HG03439 (cell line): ENCODE results near the gene ESRRG.

Experiments used
- ATAC-seq: cut with Tn5 transposase; IDR thresholded peaks from one replicate; pipeline ENCODE4 v1.9.1; 2021; ENCODE audit warnings: mild to moderate bottlenecking, moderate library complexity; ENCODE audit not compliant: unreplicated experiment

The ESRRG gene

GRCh38 chr1:216457356-216457755 lies 265.9 kb downstream of the ESRRG start:
- no peak for ATAC-seq

DNA sequence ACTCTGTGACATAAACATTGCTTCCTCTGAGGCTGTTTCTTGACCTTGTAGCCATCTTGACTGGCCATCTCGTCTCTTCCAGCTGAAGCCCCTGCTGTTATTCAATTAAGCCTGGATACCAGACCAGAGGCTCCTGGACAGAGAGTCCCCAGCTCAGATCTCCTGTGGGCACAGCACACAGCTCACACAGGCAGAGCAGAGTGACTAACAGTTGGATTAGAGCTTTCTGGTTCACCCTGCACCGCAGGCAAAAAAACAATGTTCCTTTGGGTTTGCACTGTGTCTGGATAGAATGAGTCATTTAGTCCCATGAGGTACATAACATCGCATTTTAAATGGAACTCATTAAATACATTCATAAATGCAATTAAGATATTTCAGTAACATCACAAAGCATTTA lies 266.5 kb downstream of the ESRRG start:
- no peak for ATAC-seq

DNA sequence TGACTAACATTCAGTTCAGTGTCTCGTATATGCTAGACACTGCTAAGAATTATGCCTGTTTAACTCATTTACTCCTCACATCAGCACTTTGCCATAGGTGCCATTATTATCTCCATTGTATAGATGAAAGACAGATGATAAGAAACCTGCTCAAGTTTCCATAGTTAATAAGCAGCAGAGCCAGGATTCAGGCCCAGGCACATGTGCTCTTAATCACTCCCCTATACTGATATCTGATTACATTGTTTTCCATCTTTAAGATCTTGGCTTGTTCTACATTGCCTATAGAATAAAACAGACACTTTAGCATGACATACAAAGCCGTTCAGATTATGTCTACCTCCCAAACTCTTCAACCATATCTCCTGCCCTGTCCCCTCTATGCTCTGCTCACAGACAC lies 269.5 kb downstream of the ESRRG start:
- ATAC-seq = no peak
